Gastrocnemius medialis (tissue), 4 donors: Measurements from ENCODE around the gene CDK9. TPM values are rescaled to one million over a fixed set of nuclear protein-coding genes. Genes with fewer than 3 reads are reported as not detected.

Experiments
- ATAC-seq, 2 donors: fragments of 150-250 bp; one replicate each; pipeline ENCODE4 v1.9.1; 2016
- DNase-seq, 2 donors: peaks; one replicate each; pipeline ENCODE4 v3.0.0-alpha.2; 2019
- H3K27ac ChIP-seq, 4 donors: fragments of 200-600 bp; sonication (generic); 1 replicate in 1 of 4; 2 replicates in 3 of 4; pipeline ENCODE4 v1.5.1; 2016 to 2018; ENCODE audit warnings: mild to moderate bottlenecking in 2 of 4, moderate library complexity in 1 of 4
- H3K27me3 ChIP-seq, 3 donors: fragments of 200-600 bp; sonication (generic) in 2 of 3; 1 replicate in 1 of 3; 2 replicates in 2 of 3; pipeline versions ENCODE4 v1.5.1 to v1.6.0; 2016 to 2019; ENCODE audit warnings: mild to moderate bottlenecking in 1 of 3, moderate library complexity in 1 of 3
- H3K36me3 ChIP-seq, 2 donors: fragments of 200-600 bp; sonication (generic) in 1 of 2; one replicate each; pipeline ENCODE4 v1.5.1; 2017 to 2018
- H3K4me1 ChIP-seq, 2 donors: fragments of 200-600 bp; sonication (generic) in 1 of 2; one replicate each; pipeline ENCODE4 v1.5.1; 2016 to 2017; ENCODE audit warnings: mild to moderate bottlenecking in 2 of 2
- H3K4me3 ChIP-seq, 4 donors: fragments of 200-600 bp; sonication (generic) in 3 of 4; 1 replicate in 1 of 4; 2 replicates in 3 of 4; pipeline ENCODE4 v1.5.1; 2016 to 2019; ENCODE audit warnings: mild to moderate bottlenecking in 2 of 4
- H3K9me3 ChIP-seq, 3 donors: fragments of 200-600 bp; sonication (generic) in 2 of 3; 1 replicate in 1 of 3; 2 replicates in 2 of 3; pipeline ENCODE4 v1.5.1; 2016 to 2019
- CTCF ChIP-seq, 5 experiments: fragments of 450-650 bp in 3 of 5; fragments of 200-600 bp in 2 of 5; sonication (generic) in 2 of 5; IDR thresholded peaks in 4 of 5; conservative IDR thresholded peaks in 1 of 5; 1 replicate in 4 of 5; 2 replicates in 1 of 5; pipeline ENCODE4 v1.5.1; 2016 to 2019; ENCODE audit warnings: antibody characterized with exemption in 5 of 5, mild to moderate bottlenecking in 3 of 5, moderate library complexity in 3 of 5
- POLR2A ChIP-seq, 2 donors: fragments of 450-650 bp; IDR thresholded peaks; one replicate each; pipeline ENCODE4 v1.6.1; 2017; ENCODE audit warnings: antibody characterized with exemption in 2 of 2, mild to moderate bottlenecking in 2 of 2, moderate library complexity in 2 of 2
- in situ Hi-C, 4 donors: fragments of 200-750 bp; cut with MboI; loops; one replicate each; pipeline versions ENCODE4 v1.15.0 to v1.8.0; 2017; ENCODE audit warnings: low sequenced_read_pairs in 4 of 4
- intact Hi-C: fragments of 100-400 bp; cut with DNase I; formaldehyde crosslinking; loops from one replicate; pipeline ENCODE4 v1.15.1; 2023; ENCODE audit warnings: low total_unique reads
- total RNA-seq, 4 donors: library from RNA; depleted of rRNA; stranded (reverse); fragments of >200 nt; gene quantifications; one replicate each; pipeline versions ENCODE4 v1.1.0 to v1.2.3, GENCODE V29; 2016

The CDK9 gene
- total RNA-seq, 4 donors from 2014 or later = 50.3 to 71.2 (median 51.2) TPM

- intact Hi-C loops (no loop called here), in situ Hi-C loops (no loop called here)
- no peak for TF ChIP-seq CTCF (IDR thresholded peaks at IDR 0.05 in 4 of 5, conservative IDR thresholded peaks at IDR 0.05 in 1 of 5)
- no peak for TF ChIP-seq POLR2A (IDR thresholded peaks at IDR 0.05)
- Histone ChIP-seq H3K36me3 (no peaks in the 10 kb centered on the region), H3K4me3 (no peak overlapping the region), H3K27me3 (peaks cover 11 to 32% (median 27%) of the 10 kb centered on the region in 3 donors), H3K27ac (no peak overlapping the region), H3K9me3 (no peaks in the 10 kb centered on the region), H3K4me1 (peaks cover 0 to 7% of the 10 kb centered on the region in 2 donors)
- no peak for ATAC-seq
- no peak for DNase-seq
Observed at GRCh38 chr9:127751269-127752054, 34.4 kb upstream of the CDK9 start.

- intact Hi-C loops (no loop called here), in situ Hi-C loops (no loop called here)
- DNase-seq (no peak), ATAC-seq (no peak)
- Histone ChIP-seq H3K9me3 (no peaks in the 10 kb centered on the region), H3K27ac (no peak overlapping the region), H3K4me3 (no peak overlapping the region), H3K36me3 (no peaks in the 10 kb centered on the region), H3K4me1 (peaks cover 0 to 7% of the 10 kb centered on the region in 2 donors), H3K27me3 (peaks cover 11 to 33% (median 32%) of the 10 kb centered on the region in 3 donors)
- TF ChIP-seq POLR2A (IDR thresholded peaks at IDR 0.05) = no peak
- TF ChIP-seq CTCF (IDR thresholded peaks at IDR 0.05 in 4 of 5, conservative IDR thresholded peaks at IDR 0.05 in 1 of 5) = no peak
Observed at GRCh38 chr9:127753148-127753547, 32.7 kb upstream of the CDK9 start.

GRCh38 chr9:127753622-127754021 lies 32.2 kb upstream of the CDK9 start:
- ATAC-seq = no peak
- intact Hi-C loops (no loop called here), in situ Hi-C loops (no loop called here)
- Histone ChIP-seq H3K27ac (no peak overlapping the region), H3K9me3 (no peaks in the 10 kb centered on the region), H3K27me3 (peaks cover 11 to 33% (median 32%) of the 10 kb centered on the region in 3 donors), H3K36me3 (no peaks in the 10 kb centered on the region), H3K4me1 (peaks cover 0 to 7% of the 10 kb centered on the region in 2 donors), H3K4me3 (no peak overlapping the region)
- no peak for DNase-seq
- TF ChIP-seq POLR2A (IDR thresholded peaks at IDR 0.05) = no peak
- TF ChIP-seq CTCF (IDR thresholded peaks at IDR 0.05 in 4 of 5, conservative IDR thresholded peaks at IDR 0.05 in 1 of 5) = no peak

GRCh38 chr9:127754099-127755060 lies 31.5 kb upstream of the CDK9 start:
- H3K27ac ChIP-seq = peak overlapping the region in 2 of 4 donors; percentile 38 to 45
- ATAC-seq = no peak
- DNase-seq = no peak
- H3K9me3 ChIP-seq = no peaks in the 10 kb centered on the region
- in situ Hi-C loops (no loop called here), intact Hi-C loops (no loop called here)
- peaks cover 11 to 33% (median 32%) of the 10 kb centered on the region in 3 donors for H3K27me3 ChIP-seq
- TF ChIP-seq POLR2A (IDR thresholded peaks at IDR 0.05) (no peak), CTCF (IDR thresholded peaks at IDR 0.05 in 4 of 5, conservative IDR thresholded peaks at IDR 0.05 in 1 of 5) (no peak)
- no peaks in the 10 kb centered on the region for H3K36me3 ChIP-seq
- peaks cover 0 to 10% of the 10 kb centered on the region in 2 donors for H3K4me1 ChIP-seq
- peak overlapping the region in 1 of 4 donors; percentile 23 for H3K4me3 ChIP-seq
